Neutrophil (primary cell): ENCODE measurements around the gene C2orf74.
A peak's percentile ranks its signal among the peaks of the same experiment; 100 is the strongest.
"Not testable (repeated sequence)": the region's sequence is repeated elsewhere in the genome, so short reads cannot be mapped to it uniquely, and the experiment has no call there.

Experiments used
- H3K27ac ChIP-seq: fragments of 200-600 bp; sonication (generic); 2 replicates; pipeline ENCODE4 v1.5.1; 2016; ENCODE audit warnings: mild to moderate bottlenecking, moderate library complexity
- H3K27me3 ChIP-seq: fragments of 200-600 bp; sonication (generic); 2 replicates; pipeline ENCODE4 v1.6.0; 2016; ENCODE audit warnings: mild to moderate bottlenecking
- H3K36me3 ChIP-seq: fragments of 200-600 bp; sonication (generic); 2 replicates; pipeline ENCODE4 v1.5.1; 2017
- H3K4me1 ChIP-seq, 2 experiments: fragments of 200-600 bp in 1 of 2; sonication (generic) in 1 of 2; 1 replicate in 1 of 2; 2 replicates in 1 of 2; pipeline versions ENCODE4 v1.5.1 to v1.6.1; 2013 to 2016; ENCODE audit warnings: low read depth in 1 of 2, low read length in 1 of 2, mild to moderate bottlenecking in 1 of 2, moderate library complexity in 1 of 2; ENCODE audit not compliant: control insufficient read depth in 1 of 2, insufficient read depth in 1 of 2
- H3K4me3 ChIP-seq, 2 experiments: fragments of 200-600 bp in 1 of 2; sonication (generic) in 1 of 2; 1 replicate in 1 of 2; 2 replicates in 1 of 2; pipeline ENCODE4 v1.5.1; 2013 to 2016; ENCODE audit warnings: low read depth in 1 of 2, low read length in 1 of 2, mild to moderate bottlenecking in 1 of 2, moderate library complexity in 1 of 2
- H3K9me3 ChIP-seq: fragments of 200-600 bp; sonication (generic); 2 replicates; pipeline ENCODE4 v1.5.1; 2016
- CTCF ChIP-seq: fragments of 200-600 bp; sonication (generic); IDR thresholded peaks from 2 replicates; pipeline ENCODE4 v1.5.1; 2016; ENCODE audit warnings: antibody characterized with exemption

C2orf74 gene

GRCh38 chr2:61144697-61145268 lies 17.2 kb upstream of the C2orf74 start:
- peak overlapping the region; percentile 60 to 73 for H3K4me3 ChIP-seq

GRCh38 chr2:61145990-61146389 lies 16.0 kb upstream of the C2orf74 start:
- peaks cover 6% of the 10 kb centered on the region for H3K36me3 ChIP-seq
- no peak overlapping the region for H3K27ac ChIP-seq
- TF ChIP-seq CTCF: no peak
- H3K9me3 ChIP-seq: no peaks in the 10 kb centered on the region
- H3K27me3 ChIP-seq: no peaks in the 10 kb centered on the region
- peaks cover 3 to 5% of the 10 kb centered on the region in 2 experiments for H3K4me1 ChIP-seq
- H3K4me3 ChIP-seq: no peak overlapping the region

More at GRCh38 chr2:61144697-61145268, 17.2 kb upstream of the C2orf74 start:
- Histone ChIP-seq H3K9me3 (no peaks in the 10 kb centered on the region), H3K27me3 (no peaks in the 10 kb centered on the region), H3K4me1 (peaks cover 3 to 5% of the 10 kb centered on the region in 2 experiments), H3K27ac (peak overlapping the region; percentile 61), H3K36me3 (peaks cover 6% of the 10 kb centered on the region)
- peak; percentile 23 for TF ChIP-seq CTCF

- not testable (repeated sequence) for H3K4me1 ChIP-seq, H3K36me3 ChIP-seq, H3K27ac ChIP-seq, H3K4me3 ChIP-seq, H3K27me3 ChIP-seq, H3K9me3 ChIP-seq
These were observed 13.9 kb upstream of the C2orf74 start for GRCh38 chr2:61148091-61148490.

DNA sequence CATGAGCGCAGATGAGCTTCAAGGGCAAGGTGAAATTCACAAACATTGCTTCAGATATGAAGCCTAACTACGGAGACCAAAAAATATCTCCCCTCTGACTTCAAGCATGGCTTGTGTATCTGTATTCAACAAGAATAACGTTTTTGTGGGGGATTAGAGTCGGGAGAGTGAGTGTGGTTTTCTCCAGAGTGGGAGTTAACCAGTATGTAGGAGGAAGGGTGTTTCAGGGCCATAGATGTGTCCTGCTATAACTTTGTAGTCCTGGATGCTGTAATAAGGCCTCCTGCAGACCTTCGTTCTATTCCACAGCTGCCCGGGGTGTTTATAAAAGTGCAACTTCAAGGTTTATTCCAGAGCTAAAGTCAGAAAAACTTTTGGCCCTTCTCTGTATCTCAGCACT lies 12.9 kb upstream of the C2orf74 start:
- H3K27ac ChIP-seq: no peak overlapping the region
- no peak for TF ChIP-seq CTCF
- H3K4me3 ChIP-seq: no peak overlapping the region
- H3K27me3 ChIP-seq: no peaks in the 10 kb centered on the region
- no peaks in the 10 kb centered on the region for H3K9me3 ChIP-seq
- H3K4me1 ChIP-seq: peaks cover 3 to 5% of the 10 kb centered on the region in 2 experiments
- H3K36me3 ChIP-seq: peaks cover 6% of the 10 kb centered on the region

- Histone ChIP-seq H3K27ac (no peak overlapping the region), H3K4me3 (no peak overlapping the region), H3K36me3 (peaks cover 6% of the 10 kb centered on the region), H3K4me1 (no peaks in the 10 kb centered on the region), H3K9me3 (no peaks in the 10 kb centered on the region), H3K27me3 (no peaks in the 10 kb centered on the region)
- no peak for TF ChIP-seq CTCF
These were observed 10.6 kb upstream of the C2orf74 start for GRCh38 chr2:61151436-61151835.

- H3K36me3 ChIP-seq: no peaks in the 10 kb centered on the region
- no peaks in the 10 kb centered on the region for H3K4me1 ChIP-seq
- no peak overlapping the region for H3K4me3 ChIP-seq
- no peak for TF ChIP-seq CTCF
- no peaks in the 10 kb centered on the region for H3K27me3 ChIP-seq
- no peak overlapping the region for H3K27ac ChIP-seq
- H3K9me3 ChIP-seq: no peaks in the 10 kb centered on the region
These were observed 4.5 kb upstream of the C2orf74 start for GRCh38 chr2:61157371-61158003.
